NCI-H748 (cell line): ENCODE results near the gene COL4A4.
A peak's percentile ranks its signal among the peaks of the same experiment; 100 is the strongest.
"Not testable (repeated sequence)": the region's sequence is repeated elsewhere in the genome, so short reads cannot be mapped to it uniquely, and the experiment has no call there.

Source experiments
- DNase-seq: peaks from one replicate; lab custom pipeline; 2025; ENCODE audit not compliant: unreplicated experiment; lab: John Stamatoyannopoulos, UW

COL4A4 gene

DNA sequence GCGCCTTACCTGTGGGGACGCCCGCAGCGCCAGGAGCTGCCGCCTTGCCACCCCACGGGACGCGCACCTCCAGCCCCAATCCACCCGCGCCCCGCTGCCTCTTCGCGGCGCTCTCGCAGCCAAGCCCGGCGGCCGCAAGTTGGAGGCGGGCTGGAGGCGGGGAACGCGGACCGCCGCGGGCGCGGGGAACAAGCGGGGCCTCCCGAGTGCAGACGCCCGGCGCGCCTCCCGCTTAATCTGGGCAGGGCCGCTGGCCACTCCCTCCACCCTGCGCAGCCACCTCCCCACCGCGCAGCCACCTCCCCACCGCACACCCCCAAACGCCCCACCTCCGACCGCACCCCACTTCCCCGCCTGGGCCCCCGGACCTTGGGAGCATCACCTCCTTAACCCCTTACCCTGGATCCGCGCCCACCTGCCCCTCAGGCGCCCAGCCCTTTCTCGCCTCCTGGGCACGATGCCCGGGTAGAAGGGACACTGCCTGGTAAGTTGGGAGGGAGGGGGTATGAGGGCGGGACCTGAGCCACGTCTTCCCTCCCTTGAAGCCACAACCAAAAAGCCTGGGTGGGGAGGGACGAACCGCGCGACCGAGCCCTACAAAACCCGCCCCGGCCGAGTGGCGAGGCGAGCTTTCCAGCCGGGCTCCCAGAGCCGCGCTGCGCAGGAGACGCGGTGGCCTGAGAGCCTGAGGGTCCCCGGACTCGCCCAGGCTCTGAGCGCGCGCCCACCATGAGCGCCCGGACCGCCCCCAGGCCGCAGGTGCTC is at the start of gene COL4A4, which contains the start of gene COL4A3:
TSS of gene COL4A4 (minus strand) at position 208 of the 765 bp plus-strand sequence. CDS start 16,722 bp downstream, outside the sequence.
TSS of gene COL4A3 (plus strand) at position 627 of the 765 bp plus-strand sequence. CDS start at position 730, 103 bp downstream.
- peak; percentile 70 for DNase-seq

DNA sequence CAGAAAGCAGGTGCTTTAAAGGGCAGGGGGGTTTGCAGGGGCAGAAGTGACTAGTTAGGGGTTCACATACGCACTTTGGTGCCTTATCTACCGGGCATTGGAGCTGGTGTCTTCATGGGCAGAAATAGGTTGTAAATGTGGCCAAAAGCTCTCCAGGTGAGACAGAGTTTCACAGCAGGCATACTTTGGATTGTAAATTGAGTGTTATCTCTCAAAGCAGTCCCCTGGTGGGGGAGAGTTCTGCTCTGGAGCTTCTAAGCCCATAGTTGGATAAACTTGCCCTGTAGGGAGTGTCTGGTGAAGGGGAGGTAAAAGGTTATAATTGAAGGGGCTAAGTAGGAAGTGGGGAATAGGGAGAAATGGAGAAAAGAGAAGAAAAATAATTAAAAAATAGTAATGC is 43.6 kb upstream of the COL4A4 start:
- no peak for DNase-seq

DNA sequence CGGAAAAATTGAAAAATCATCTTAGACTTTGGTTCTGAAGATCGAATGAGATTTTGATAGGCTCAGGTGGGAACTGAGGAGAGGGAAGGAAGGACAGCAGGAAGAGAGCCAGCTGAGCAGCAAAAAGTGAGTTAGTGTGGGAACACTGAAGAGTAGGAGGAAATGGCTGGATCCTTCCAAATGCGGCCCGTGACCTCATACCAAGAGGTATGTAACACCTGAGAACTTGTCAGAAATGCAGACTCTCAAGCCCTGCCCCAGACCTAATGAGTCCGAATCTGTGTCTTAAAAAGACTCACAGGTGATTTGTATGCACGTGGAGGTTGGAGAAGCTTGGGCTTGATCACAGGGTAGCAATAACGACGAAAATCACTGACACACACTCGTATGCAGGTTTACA is 42.4 kb upstream of the COL4A4 start:
- no peak for DNase-seq

DNA sequence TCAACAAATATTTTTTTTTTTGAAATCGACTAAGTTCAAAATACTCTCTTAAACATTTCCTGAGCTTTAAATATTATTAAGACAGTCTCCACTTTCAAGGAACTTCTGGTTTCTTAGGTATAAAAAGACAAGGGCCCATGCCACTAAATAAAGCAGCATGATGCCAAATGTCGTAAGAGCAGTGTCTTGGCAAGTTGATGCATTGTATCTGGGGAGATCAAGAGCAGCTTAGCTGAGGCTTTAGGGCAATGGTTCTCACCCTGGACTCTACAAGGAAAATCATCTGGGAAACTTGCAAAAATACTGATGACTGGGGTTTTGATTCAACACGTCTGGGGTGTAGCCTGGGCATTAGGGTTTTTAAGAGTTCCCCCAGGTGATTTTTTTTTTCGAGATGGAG is 41.7 kb upstream of the COL4A4 start:
- DNase-seq, result no peak

DNA sequence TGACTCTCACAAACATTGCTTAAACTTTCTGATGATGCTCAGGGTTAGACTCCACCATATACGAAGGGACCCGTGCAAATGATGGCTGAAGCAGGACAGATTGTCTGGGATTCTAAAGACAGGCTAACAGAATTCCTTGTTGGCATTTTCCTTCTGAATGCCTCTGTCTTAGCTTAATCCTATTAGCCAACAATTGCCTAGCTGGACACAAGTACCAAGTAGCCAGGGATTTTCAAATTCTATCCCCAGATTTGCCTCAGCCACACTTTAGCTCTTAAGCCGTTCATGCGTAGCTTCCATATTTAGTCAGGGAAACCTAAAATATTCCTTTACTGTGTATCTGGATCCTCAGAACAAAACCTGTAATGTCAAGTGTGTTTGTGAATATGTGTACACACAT is 40.4 kb upstream of the COL4A4 start:
- DNase-seq, result no peak

DNA sequence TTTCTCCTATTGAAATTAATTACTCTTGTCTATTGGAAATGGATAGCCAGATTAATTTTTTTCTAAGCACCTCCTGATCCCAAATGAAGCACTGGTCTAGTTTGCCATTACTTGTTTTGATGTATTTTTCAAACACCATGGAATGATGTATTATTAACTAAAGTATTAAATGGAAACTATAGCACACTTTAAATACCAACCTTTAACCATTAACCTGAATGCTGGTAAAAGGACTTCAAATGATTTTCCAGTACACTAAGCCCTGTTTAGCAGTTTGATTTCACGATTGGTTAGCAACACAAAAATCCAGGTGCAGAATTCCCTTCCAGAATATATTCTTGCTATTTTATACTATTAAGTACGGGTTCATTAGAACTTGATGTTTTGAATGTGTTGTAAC is 37.8 kb upstream of the COL4A4 start:
- DNase-seq, result no peak

DNA sequence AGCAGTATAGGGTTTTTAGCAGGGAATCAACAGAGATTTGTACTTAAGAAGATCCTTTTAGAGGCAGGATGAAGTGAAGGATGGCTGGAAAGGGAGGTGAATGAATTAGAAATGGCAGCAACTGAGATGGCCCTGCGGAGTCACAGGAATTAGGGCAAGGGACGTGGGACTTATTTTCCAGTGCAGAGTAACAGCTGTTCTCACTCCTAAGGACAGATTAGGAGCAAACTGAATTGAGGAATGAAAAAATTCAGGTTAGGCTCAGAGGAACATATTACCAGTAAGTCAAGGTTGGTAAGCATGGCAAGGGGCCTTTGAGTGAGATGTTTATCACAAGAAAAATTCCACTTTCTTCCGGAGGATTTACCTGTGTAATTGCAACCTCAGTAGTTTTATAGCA is 34.9 kb upstream of the COL4A4 start:
- DNase-seq, result no peak

DNA sequence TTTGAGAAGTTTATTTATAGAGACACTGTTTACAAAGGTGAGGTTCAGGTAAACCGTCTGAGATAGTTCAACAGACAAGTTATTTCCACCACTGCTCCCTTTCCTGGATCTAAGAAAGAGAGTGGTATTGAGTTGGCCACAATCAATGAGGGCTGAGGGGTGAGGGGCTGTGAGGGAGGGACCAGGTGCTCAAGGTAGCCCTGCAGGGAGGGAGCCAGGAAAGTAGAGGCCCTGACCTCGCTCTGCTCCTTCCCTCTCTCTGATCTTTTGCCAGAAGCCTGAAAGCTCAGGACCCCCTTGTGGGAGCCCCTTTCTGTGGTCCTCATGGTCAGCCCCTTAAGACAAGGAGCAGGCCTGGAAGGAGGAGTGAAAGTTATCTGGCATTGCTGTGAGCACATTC is 30.2 kb upstream of the COL4A4 start:
- no peak for DNase-seq

DNA sequence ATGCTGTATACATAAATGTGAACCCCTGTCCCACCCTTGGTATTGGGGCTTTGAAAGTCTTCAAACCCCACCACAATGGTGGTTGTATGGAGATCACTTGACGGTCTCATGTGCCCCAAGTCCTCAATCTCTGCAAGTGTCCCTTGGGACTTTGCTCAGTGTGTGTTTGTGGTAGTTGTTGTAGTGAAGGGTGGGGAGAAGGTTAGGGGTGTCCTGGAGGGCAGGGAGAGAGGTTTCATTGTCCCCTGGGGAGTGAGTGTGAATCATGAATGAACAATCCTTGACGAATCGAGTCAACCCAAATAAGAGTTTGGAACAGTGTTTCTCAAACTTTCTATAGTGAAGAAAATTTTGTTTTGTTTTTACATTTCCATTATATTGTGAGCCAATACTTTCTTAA is 28.5 kb upstream of the COL4A4 start:
- no peak for DNase-seq

DNA sequence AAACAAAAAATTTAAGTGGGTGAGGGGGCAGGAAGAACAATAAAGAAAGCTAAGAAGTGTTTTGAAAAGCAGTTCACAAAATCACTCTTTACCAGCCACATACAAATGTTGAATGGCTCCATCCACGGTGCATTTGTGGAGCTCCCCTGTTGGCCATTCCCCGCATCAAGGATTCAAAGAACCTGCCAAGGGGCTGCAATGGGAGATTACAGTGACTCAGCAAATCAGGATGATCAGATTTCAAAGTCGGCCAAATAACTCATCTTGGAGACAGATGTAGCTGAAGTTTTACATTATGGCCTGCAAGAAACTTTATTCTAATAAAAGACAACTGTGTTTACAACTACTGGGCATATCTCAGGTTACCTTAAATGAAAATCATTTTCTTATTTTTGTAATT is 27.4 kb upstream of the COL4A4 start:
- DNase-seq, result peak; percentile 34

DNA sequence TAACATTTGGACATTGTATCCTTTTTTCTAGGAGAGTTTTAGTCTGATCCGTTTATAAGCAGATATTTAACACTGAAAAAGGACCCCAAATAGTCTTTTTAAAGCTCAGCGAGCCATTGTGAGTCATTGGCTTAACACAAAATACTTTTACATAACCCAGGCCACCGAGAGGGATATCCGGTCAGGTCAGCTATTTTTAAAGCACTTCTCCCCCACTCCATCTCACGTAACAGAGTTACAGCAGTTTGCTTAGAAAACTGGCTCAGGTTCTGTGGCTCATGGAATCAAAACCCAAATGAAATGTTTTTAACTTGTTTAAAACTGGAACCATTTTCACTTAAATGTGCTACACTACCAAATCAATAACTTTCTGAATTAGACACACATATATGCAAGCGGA is 24.3 kb upstream of the COL4A4 start:
- no peak for DNase-seq

DNA sequence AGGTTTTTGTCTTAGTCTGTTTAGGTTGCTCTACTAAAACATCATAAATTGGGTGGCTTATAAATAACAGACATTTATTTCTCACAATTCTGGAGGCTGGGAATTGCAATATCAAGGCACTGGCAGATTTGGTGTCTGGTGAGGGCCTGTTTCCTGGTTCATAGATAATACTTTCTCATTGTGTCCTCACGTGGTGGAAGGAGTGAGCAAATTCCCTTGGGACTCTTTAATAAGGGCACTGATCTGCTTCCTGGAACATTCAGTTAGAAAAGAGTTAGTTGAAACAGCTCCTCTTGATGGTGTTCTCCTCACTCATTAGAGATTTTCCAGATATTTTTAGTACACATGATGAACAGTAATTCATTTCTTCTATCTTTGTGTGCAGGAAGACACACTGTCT is 22.7 kb upstream of the COL4A4 start:
- DNase-seq, result no peak

DNA sequence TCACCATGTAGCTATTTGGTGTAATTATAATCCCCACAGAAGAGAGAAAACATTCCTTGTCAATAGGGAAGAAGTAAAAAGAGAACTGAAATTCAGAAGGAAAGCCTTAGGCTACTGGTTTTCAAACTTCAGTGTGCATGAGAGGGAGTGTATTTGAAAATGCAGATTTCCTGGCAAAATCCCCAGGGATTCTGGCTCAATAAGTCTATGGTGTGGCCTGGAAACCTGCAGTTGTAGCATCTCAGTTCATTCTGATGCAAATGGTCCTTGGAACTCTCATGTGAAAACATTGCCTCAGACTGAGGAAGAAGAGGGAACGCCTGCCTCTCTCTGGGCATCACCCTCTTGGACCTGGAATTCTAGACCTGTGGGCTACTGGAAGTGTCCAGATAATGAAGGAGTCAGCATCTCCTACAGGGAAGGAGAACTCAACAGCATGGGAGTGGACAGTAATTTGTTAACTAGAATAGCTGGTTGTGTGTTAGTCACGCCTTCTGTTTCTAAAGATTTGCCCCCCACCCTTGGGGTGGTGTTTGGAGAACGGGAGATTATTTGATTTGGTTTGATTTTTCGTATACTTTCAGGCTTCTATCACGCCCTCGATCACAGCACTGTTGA is 21.7 kb upstream of the COL4A4 start:
- no peak for DNase-seq

DNA sequence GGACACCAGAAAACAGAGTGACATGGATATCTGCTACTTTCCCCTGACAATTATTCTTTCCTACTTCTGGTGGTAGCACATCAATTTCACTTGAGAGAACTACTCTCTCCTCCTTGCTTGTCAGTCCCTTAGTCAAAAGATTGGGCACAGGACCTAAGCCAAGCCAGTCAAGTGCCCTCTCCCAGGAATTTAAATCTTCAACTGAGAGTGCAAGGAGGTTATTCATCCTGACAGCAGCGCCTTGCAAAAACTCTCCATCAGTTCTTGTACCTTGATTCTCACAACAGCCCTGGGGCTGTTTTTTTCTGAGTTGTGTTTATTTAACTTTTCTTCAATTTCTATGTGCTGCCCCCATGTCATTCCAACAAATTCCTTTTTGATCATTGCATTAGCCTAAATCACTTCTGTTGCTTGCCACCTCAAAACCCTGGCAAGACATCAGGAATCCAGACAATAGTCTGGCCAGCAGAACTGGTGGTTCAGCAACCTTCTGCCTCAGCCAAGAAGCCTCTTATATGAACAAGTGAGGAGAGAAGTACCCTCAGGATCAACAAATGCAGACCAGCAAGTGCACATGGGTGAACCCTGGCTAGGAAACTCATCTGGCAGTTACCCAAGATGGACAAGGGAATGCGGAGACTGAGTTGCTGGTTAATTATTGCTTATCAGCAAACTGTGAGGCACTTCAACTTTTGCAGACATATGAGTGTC is 19.8 kb upstream of the COL4A4 start:
- no peak for DNase-seq

DNA sequence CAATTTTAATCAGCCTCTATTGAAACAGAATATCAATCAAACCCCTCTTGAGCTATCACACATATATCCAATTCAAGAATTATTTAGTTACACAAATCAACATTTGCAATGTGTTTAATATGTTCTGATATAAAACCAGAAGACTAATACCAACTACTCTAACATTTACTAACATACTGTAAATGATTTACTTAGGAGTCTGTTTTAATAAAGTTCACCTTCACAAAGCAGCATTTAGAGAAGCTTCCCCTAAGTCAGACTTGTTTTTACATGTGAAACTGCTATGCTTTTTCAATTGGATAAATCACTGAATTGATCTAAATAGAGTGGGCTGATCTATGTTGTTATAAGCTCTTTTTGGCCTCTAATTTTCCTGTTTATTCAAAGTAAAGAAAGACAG is 18.8 kb upstream of the COL4A4 start:
- no peak for DNase-seq

DNA sequence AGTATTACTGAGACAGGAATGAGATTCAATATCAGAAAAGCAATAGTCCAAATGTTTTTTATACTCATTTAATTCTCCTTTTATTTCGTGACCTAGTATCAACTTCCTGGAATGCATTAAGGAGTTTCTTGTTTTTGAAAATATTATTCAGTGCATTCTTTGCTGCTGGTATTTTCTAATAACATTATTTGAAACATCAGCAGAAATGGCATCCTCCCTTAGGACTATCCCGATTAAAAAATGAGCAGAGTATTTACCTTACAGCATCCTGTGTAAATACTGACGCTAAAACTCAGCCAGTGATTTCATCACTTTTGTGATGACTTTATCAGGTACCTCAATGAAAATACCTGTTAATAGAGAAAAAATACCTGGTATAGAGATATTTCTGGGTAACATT is 16.8 kb upstream of the COL4A4 start:
- no peak for DNase-seq

DNA sequence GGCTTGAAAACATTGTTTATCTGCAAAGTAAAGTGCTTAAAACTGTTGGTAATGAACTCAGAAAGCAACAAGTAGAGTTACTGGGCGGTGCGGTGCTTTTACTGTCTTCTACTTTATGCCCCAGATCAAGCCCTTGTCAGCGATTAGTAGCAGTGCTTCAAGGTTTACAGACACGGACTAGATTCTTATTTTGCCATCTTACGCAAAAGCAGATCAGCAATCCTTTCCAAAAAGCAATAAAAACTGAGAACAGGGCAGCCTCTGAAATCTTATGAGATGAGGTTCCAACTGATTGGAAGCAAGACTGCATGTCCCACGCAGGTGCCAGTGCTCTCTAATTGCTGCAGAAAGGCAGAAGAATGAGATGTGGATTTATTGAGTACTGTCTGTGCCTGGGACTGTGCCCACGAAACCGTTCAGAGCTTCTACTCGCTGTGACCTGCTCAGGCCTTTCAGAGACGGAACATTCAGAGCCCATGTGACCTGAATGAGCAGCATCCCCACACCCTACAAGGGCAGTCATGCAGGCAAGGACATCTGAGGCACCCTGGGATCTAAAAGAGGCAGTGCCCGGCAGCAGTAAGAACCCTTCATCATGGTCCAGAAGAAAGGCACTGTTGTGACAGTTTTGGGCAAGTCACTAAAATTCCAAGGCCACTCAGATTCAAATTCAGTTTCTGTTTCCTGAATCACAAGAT is 16.1 kb upstream of the COL4A4 start:
- DNase-seq, result no peak

DNA sequence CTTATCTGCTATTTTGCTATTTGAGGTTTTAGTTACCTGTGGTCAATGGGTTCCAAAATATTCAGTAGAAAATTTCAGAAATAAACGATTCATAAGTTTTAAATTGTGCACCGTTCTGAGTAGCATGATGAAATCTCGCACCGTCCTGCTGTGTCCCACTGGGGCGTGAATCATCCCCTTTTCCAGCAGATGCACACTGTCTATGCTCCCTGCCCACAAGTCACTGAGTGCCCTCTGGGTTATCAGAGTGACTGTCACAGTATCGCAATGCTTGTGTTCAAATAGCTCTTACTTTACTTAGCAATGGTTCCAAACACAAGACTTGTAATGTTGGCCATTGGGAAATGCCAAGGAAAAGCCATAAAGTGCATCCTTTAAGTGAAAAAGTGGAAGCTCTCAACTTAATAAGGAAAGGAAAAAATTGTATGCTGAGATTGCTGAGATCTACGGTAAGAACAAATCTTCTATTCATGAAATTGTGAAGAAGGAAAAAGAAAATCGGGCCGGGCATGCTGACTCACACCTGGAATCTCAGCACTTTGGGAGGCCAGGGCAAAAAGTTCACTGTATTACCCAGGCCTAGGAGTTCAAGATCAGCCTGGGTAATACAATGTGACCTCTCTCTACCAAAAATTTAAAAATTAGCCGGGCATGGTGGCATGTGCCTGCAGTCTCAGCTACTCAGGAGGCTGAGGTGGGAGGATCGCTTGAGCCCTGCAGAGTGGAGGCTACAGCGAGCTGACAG is 13.8 kb upstream of the COL4A4 start:
- no peak for DNase-seq

DNA sequence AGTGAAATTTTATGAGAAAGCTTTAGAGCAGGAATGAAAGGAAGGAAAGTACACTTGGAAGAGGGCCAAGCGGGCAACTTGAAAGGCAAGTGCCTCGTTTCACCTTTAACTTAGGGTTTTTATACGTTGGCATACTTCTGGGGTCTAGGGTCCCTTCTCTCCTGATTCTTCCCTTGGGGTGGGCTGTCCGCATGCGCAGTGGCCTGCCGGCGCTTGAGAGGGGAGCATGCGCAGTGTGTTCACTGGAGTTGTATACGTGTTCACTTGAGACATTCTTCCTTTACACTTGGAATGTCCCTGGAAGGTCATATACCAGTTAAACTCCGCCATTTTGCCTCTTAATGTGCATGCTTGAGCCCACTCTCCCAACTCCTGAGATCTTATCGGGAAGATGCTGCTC is 7.8 kb upstream of the COL4A4 start:
- not testable (repeated sequence) for DNase-seq

DNA sequence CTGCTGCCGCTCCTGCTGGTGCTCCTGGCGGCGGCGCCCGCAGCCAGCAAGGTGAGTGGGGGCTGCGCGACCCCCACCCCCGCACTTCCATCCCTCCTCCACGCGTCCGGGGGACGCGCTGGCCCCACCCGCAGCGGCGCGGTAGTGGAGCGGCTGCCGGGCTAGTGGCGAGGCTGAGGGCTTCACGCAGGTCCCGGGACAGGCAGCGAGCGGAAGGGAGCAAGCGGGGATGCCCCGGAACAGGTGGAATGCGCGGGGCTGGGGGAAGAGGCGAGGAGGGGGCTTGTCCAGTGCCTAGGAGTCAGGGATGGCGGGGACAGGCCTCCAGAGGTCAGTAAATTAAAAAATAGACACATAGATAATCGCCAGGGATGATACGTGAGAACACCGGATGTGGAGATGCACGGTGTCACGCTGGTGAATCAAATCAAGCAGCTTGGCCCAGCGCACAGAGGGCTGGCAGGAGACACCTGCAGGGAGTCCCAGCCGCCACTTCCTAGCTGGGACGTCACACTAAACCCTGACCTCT is 822 bp upstream of the COL4A4 start:
- DNase-seq, result peak; percentile 66
